ENCODE results near the gene USHBP1.

USHBP1 gene

DNA sequence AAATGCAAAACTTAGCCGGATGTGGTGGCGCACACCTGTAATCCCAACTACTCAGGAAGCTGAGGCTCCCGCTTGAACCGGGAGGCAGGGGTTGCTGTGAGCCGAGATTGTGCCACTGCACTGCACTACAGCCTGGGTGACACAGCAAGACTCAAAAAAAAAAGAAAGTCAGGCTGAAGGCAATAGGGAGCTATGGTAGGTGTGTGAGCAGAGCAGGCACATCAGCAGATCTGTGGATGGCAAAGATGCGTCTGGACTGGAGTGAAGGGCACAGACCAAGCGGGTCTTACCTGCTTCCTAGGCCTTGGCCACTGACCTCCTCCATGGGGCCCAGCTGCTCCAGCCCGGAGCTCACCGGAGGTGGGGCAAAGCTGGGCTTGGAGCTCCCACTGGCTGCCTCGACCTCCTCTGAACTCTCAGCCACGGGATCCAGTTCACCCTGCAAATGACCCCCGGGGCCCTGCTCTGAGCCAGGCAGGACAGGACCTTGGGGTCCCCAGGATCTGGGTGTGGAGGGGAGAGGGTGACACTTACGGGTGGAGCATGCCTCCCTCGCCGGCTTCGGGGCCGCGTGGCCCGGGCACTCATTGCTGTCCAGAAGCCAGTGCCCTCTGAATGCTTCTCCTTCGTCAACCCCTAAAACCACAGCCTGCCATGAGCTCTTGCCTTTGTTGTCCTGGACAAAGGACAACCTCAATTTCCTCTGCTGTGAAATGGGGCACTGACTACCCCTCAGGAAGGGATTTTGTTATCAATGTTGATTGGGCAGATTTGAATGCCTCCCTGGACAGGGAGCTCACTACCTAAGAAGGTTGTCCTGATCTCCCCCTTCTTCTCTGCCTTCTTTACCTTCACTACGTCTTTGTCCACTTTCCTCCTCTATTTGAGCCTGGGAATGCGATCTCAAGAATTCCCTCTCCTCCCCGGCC, 569 bp downstream of the USHBP1 start:
- no peak for DNase-seq

DNA sequence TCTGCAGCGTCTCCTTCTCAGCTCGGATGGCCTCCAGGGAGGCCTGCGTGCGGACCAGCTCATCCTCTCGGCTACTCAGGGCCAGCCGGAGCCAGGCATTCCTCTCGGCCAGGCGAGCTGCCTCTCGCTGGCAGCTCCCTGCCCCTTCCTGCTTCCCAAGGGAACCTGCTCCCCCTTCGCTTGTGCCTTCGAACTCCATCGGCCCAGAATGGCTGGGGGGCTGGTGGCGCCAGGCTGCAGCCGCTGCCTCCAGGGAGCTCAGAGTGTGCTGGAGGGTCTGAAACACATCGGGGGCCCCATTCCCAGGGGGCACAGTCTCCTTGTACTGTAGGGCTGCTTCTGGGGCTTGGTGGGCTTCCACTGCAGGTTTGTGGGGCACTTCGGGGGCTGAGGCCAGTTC, 2.0 kb downstream of the USHBP1 start:
- no peak for DNase-seq

GRCh38 chr19:17260842-17261325, 3.7 kb downstream of the USHBP1 start:
- peak; percentile 94 for DNase-seq

DNA sequence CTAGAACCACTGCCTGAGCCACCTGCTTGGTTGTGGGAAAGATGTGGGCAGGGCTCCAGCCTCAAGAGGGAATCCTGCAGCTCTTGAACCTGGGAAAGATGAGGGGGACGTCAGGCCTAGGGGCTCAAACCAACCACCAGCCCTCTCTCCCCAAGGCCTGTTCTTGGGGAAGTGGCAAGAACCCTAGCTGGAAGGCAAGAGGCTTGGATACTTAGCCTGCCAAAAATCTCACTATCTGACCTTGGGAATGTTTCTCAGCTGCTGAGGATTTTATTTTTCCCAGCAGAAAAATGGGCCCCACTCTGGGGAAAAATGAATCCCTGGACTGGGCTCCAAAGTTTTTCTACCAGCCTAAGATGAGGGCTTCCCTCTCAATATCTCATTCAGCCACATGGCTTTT, 4.6 kb downstream of the USHBP1 start:
- no peak for DNase-seq

- DNase-seq, result no peak
Measured at GRCh38 chr19:17259118-17259780, 5.3 kb downstream of the USHBP1 start.

DNA sequence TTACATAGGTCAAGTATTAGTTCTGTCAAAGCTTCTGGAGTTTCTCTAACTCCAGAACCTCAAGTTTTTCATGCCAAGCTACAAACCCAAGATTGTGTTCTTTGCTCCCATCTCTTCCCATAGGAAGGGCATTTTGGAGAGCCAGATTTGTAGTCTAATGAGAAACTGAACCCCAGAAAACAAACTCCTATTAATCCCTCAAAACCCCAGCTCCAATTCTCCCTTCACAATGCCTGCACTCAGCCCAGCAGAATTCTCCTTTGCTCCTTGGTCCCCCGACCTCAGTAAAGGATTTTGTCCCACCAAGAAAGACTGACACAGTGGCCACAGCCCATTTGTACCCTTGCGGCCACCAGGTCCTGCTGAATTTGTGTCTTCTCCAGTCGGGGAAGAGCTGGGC, 8.4 kb downstream of the USHBP1 start:
- no peak for DNase-seq

DNA sequence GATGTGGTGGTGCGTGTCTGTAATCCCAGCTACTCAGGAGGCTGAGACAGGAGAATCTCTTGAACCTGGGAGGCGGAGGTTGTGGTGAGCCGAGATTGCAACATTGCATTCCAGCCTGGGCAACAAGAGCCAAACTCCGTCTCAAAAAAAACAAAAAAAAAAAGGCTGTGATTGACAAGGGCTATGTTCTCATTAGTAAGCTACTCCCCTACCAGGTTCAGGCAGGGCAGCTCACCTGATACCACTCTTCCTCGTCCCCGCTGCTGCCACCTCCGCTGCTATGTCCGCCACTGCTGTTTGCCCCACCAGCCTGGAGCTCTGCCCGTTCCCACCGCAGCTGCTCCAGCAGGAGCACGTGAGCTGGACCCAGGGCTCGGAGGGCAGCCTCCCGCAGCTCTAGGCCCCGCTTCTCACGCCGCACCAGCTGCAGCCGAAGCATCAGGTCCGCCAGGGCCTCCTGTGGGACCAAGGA, 9.4 kb downstream of the USHBP1 start:
- no peak for DNase-seq

DNA sequence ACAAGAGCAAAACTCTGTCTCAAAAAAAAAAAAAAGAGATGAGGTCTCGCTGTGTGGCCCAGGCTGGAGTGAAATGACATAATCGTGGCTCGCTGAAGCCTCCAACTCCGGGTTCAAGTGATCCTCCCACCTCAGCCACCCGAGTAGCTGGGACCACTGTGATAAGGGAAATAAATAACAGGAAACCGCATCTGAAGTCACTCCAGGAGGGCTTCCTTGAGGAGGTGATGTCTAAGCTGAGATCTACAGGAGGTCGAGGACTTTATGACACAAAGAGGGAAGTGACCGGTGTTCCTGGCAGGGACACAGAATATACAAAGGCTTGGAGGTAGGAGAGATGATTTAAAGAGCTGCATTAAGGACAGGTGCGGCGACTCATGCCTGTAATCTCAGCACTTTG, 9.9 kb downstream of the USHBP1 start:
- DNase-seq, result no peak

DNA sequence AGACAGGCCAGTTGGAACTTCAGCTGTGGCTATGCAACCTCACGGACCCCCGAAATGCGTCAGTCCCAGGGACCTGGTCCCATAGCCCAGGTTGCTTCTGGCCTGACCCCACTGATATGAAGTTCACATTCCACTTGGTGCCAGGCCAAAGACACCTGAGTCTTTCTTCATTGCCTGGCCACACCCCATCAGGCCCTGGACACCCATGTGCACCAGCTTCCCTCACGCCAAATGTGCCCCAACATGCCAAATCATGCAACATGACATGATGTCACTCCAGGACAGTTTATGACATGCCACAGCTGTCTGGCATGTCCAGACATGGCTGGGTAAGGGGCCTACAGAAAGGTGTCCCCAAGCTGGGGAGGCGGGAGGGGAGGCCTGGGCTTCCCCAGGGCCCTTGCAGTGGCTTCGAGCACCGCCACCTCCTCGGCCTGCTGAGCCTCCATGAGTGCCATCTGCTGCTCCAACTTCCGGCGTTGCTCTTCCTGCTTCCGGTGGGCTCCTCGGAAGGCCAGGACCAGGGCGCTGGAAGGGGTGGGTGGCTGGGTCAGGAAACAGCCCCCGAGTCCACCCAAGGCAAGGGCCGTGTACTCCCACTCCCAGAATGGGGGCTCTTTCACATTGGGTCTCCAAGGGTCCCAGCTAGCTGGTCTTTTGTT, 14.5 kb downstream of the USHBP1 start:
- DNase-seq, result no peak

- DNase-seq, result no peak
Measured at GRCh38 chr19:17248011-17248776, 16.4 kb downstream of the USHBP1 start.

DNA sequence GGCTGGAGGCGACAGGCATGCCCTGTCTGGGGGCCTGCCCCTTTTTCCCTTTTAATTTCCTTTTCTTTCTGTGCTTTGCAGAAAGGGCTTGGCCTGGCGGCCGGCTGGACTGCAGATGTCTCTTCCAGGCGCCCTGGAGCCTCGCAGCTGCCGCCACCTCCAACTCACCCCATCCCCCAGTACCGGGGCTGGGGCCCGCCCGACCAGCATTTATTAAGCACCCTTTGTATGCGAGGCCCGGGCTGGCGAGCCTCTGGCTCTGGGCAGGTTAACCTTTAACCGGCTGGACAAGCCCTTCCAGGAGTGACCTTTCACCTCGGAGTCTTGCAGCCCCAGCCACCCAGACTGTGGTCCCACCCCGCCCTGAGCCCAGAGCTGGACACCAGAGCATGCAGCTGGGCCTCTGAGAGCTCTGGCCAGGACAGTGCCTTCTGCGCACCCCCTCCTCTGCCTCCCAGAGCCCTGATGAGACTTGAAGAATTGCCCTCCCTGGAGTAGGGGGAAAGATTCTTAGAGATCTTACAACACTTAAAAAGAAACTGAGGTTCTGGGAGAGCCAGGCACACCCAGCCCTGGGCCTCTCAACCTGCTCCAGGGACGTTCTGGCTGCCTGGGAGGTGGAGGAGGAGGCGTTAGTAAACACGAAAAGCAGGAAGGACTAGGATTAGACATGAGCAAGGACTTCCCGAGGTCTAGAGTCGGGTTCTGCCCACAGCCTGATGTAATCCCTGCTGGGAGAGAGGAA, 17.7 kb downstream of the USHBP1 start:
- DNase-seq, result no peak

- no peak for DNase-seq
Measured at GRCh38 chr19:17245535-17245984, 19.0 kb downstream of the USHBP1 start, which contains the start of gene NR2F6. NR2F6 (minus strand) TSS chr19:17245919; CDS start chr19:17245220, 699 bp downstream.

GRCh38 chr19:17244618-17245534, 19.7 kb downstream of the USHBP1 start:
- DNase-seq, result no peak

DNA sequence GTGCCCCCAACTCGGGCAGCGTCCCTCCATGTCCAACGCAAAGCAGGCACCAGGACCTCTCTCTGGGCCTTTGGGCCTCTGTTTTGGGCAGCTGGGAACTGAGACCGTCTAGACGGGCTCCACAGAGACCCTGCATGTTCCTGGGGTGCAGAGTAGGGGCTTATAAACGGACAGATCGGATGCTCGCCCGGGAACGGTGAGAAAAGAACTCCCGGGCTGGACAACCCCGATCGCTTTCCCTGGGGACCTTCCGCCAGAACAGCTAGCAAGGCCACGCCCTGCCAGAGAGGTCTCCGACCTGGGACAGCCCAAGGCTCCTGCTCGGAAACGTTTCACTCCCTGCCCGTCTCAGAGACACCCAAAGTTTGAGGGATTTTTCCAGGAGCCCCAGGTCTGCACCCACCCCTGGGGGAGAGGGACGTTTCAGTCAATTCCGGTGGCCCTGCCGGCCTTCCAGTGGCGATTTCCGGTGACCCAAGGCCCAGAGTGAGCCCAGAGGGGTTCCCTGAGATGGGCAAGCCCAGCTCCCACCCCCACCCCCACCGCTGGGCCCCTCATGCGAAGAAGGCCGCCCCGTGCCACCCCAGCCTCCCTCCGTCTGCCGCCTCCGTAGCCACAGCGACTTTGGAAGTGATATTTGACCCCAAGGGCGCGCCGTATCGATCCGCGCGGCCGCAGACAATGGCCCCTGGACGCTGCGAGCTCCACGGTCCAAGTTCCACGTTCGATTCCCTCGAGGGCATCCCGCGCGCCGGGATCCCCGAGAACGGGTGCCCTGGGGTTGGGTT, 20.5 kb downstream of the USHBP1 start:
- DNase-seq, result no peak

DNA sequence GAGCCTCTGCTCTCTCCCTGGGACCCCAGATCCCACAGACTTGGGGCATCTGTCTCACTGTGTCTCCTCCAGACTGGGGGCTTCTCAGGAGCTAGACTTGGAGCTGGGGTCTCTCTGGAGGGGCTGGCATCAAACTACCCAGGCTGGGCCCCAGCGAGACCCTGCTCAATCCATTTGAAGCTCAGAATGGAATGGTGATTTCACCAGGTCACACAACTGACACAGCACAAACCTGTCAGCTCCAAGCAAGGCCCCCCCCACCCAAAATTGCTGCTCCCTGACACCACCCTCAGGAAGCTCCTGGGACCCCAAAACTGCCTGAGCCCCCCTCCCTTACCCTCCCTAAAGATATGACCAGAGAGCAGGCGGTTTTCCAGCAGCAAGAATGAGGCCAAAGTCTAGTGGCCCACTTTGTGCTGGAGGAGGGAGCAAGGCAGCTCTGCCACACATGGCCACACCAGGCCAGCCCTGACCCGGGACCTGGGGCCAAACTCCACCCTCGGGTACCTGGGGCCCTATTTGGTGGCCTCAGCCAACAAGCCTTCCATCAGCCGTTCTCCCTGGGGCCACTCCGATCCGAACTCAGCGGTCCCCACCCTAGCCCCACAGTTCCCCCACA, 21.2 kb downstream of the USHBP1 start:
- DNase-seq, result no peak

- DNase-seq, result no peak
Measured at GRCh38 chr19:17242431-17243208, 21.9 kb downstream of the USHBP1 start.

DNA sequence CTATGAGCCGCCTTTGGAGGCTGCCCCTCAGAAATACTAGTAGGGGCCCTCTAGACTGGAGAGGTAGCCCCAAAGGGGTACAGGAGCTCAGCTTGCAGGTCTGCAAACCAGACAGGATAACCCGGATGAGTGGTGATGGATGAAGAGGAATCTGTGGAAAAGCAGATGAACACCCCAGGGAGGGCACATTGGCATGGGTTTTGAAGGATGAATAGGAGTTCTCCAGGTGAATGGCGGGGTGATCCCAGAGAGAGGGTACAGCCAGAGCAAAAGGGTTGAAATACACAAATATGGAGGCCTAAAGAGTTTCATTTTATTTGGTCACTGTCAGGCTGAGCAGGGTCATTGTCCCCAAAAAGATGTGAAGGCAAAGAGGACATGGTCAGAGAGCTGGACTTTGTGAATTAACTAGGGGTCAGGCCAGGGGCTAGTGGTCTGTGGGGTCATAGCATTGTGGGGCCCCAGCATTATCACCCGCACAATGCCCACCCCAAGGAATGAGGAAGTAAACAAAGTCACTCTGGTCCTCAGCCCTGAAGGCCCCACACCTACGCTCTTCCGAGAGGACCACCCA, 23.6 kb downstream of the USHBP1 start:
- DNase-seq, result no peak

Measured in stimulated activated CD4-positive, alpha-beta T cell treated with anti-CD3 and anti-CD28 coated beads, Interleukin-2, amount 100 ng/mL, for 24 hours (primary cell).